Prostate gland (tissue), 2 donors: ENCODE measurements around the gene CCDC172. TPM values are rescaled to one million over a fixed set of nuclear protein-coding genes. Genes with fewer than 3 reads are reported as not detected.

Source experiments
- DNase-seq: peaks from one replicate; pipeline ENCODE4 v3.0.0-alpha.2; 2019; ENCODE audit warnings: low spot score
- H3K27ac ChIP-seq, 2 donors: fragments of 200-600 bp; sonication (generic); 2 replicates each; pipeline ENCODE4 v1.5.1; 2017 to 2019
- H3K27me3 ChIP-seq: fragments of 200-600 bp; sonication (generic); replicated peaks from 2 replicates; pipeline ENCODE4 v1.5.1; 2019; ENCODE audit not compliant: insufficient read depth
- H3K36me3 ChIP-seq, 2 donors: fragments of 200-600 bp; sonication (generic); 1 replicate in 1 of 2; 2 replicates in 1 of 2; pipeline versions ENCODE4 v1.5.1 to v1.8.1; 2017 to 2019
- H3K4me1 ChIP-seq: fragments of 200-600 bp; sonication (generic); replicated peaks from 2 replicates; pipeline ENCODE4 v1.5.1; 2019
- H3K4me3 ChIP-seq, 2 donors: fragments of 200-600 bp; sonication (generic); 2 replicates each; pipeline ENCODE4 v1.5.1; 2017 to 2019
- H3K9me3 ChIP-seq: fragments of 200-600 bp; sonication (generic); 2 replicates; pipeline ENCODE4 v1.5.1; 2017
- POLR2A ChIP-seq: fragments of 450-650 bp; IDR thresholded peaks from one replicate; pipeline ENCODE4 v1.6.1; 2016; ENCODE audit warnings: antibody characterized with exemption, mild to moderate bottlenecking
- POLR2AphosphoS5 ChIP-seq: sonication (generic); formaldehyde crosslinking; IDR thresholded peaks from one replicate; pipeline ENCODE4 v1.6.1; 2017; ENCODE audit warnings: antibody characterized with exemption
- WGBS: methylation state at CpG from one replicate; pipeline ENCODE4 v1.1.5; 2018; 5-methylcytosine and 5-hydroxymethylcytosine counted together
- intact Hi-C: fragments of 100-400 bp; cut with DNase I; formaldehyde crosslinking; loops from one replicate; pipeline ENCODE4 v1.14.2; 2022
- total RNA-seq, 2 donors: library from RNA; depleted of rRNA; stranded (reverse); fragments of >200 nt; gene quantifications; one replicate each; pipeline ENCODE4 v1.1.0, GENCODE V29; 2016
- TF ChIP-seq, protein P1 (sequence below), 4 experiments: fragments of 200-600 bp in 2 of 4; fragments of 450-650 bp in 2 of 4; sonication (generic) in 2 of 4; IDR thresholded peaks; 1 replicate in 3 of 4; 2 replicates in 1 of 4; pipeline ENCODE4 v1.5.1; 2016 to 2019; ENCODE audit warnings: antibody characterized with exemption in 4 of 4, mild to moderate bottlenecking in 2 of 4, moderate library complexity in 2 of 4

CCDC172 gene
- total RNA-seq, 2 donors from 2014 or later, result 47.1 TPM; not detected in 1

DNA sequence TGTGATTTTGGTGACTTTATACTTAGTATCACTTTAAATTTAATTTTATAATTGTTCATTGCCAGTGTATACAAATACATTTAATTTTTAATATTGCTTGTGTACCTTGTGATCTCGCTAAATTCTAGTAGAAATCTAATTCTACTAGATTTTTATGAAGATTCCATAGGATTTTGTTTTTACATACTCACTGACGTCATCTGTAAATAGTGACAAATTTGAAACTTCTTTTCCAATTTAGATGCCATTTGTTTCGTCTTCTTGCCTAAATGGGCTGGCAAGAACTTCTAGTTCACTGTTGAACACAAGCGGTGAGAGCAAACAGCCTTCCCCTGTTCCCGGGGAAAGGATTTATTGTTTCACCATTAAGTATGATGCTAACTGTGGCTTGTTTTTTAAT, 86.1 kb downstream of the CCDC172 start:
- no peak overlapping the region for H3K4me3 ChIP-seq
- H3K27ac ChIP-seq, result no peak overlapping the region
- DNase-seq, result no peak
- no peaks in the 10 kb centered on the region for H3K36me3 ChIP-seq
- TF ChIP-seq POLR2AphosphoS5, result no peak
- TF ChIP-seq, protein P1, sequence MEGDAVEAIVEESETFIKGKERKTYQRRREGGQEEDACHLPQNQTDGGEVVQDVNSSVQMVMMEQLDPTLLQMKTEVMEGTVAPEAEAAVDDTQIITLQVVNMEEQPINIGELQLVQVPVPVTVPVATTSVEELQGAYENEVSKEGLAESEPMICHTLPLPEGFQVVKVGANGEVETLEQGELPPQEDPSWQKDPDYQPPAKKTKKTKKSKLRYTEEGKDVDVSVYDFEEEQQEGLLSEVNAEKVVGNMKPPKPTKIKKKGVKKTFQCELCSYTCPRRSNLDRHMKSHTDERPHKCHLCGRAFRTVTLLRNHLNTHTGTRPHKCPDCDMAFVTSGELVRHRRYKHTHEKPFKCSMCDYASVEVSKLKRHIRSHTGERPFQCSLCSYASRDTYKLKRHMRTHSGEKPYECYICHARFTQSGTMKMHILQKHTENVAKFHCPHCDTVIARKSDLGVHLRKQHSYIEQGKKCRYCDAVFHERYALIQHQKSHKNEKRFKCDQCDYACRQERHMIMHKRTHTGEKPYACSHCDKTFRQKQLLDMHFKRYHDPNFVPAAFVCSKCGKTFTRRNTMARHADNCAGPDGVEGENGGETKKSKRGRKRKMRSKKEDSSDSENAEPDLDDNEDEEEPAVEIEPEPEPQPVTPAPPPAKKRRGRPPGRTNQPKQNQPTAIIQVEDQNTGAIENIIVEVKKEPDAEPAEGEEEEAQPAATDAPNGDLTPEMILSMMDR (IDR thresholded peaks at IDR 0.05), result no peak
- no peak for TF ChIP-seq POLR2A
- intact Hi-C loops, result no loop called here
- 67% methylated on average over 5 of the region's 5 CpGs for WGBS
- no peaks in the 10 kb centered on the region for H3K9me3 ChIP-seq
- H3K4me1 ChIP-seq, result no peaks in the 10 kb centered on the region
- H3K27me3 ChIP-seq, result no peaks in the 10 kb centered on the region

DNA sequence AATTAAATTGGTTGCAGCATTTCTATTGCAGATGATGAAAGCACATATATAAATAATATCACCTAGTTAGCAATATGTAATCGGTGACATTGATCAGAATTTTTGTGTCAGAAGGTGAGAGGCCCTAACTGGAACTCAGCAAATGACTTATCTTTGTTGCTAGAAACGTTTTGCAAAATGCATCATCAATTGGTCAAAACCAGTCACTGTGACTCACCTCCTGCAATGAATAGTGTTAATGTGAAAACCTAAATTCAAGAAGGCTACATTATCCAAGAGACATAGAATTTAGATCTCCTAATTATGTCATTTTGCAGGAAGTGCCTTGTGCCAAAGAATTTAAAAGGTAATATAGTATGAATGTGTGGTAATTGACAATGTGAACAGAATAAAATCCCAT, 93.6 kb downstream of the CCDC172 start:
- Histone ChIP-seq H3K4me1 (no peaks in the 10 kb centered on the region), H3K36me3 (no peaks in the 10 kb centered on the region), H3K9me3 (no peaks in the 10 kb centered on the region), H3K27me3 (no peaks in the 10 kb centered on the region), H3K4me3 (no peak overlapping the region), H3K27ac (no peak overlapping the region)
- WGBS, result 75% methylated on average over 2 of the region's 2 CpGs
- intact Hi-C loops, result no loop called here
- TF ChIP-seq POLR2A (no peak), POLR2AphosphoS5 (no peak)
- TF ChIP-seq, protein P1 (IDR thresholded peaks at IDR 0.05), result no peak
- no peak for DNase-seq

DNA sequence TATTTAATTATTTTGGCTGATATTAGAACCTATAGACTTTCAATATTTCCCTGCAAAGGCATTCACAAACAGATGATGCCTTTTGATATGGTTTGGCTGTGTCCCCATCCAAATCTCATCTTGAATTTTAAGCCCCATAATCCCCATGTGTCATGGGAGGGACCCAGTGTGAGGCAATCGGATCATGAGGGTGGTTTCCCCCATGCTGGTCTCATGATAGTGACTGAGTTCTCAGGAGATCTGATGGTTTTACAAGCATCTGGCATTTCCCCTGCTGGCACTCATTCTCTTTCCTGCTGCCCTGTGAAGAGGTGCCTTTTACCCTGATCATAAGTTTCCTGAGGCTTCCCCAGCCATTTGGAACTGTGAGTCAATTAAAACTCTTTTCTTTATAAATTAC, 94.1 kb downstream of the CCDC172 start:
- TF ChIP-seq POLR2AphosphoS5 (no peak), POLR2A (no peak)
- TF ChIP-seq, protein P1 (IDR thresholded peaks at IDR 0.05), result no peak
- H3K9me3 ChIP-seq, result no peaks in the 10 kb centered on the region
- H3K4me1 ChIP-seq, result no peaks in the 10 kb centered on the region
- no peaks in the 10 kb centered on the region for H3K36me3 ChIP-seq
- intact Hi-C loops, result no loop called here
- WGBS, result 72% methylated on average over 1 of the region's 1 CpG
- no peak overlapping the region for H3K4me3 ChIP-seq
- no peak overlapping the region for H3K27ac ChIP-seq
- H3K27me3 ChIP-seq, result no peaks in the 10 kb centered on the region
- DNase-seq, result no peak

DNA sequence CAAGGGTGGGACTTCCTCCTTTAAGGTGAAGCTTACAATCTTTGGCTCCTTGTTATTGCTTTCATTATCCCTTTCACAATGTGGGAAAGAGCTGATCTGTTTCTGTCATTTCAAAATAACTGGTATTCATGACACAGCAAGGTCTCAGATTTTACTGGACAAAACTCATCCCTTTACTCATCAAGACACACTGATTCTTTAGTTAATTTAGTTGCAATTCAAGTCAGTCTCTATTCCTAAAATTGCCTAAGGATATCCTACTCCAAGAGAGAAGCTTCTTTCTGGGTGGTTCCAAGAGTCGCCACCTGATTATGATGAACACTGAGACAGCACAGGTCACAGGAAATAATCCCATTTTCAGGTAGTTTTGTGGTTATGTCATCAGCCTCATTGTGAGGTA, 97.6 kb downstream of the CCDC172 start:
- WGBS, result 95% methylated on average over 1 of the region's 1 CpG
- TF ChIP-seq, protein P1 (IDR thresholded peaks at IDR 0.05), result no peak
- TF ChIP-seq POLR2A, result no peak
- no peaks in the 10 kb centered on the region for H3K9me3 ChIP-seq
- intact Hi-C loops, result no loop called here
- H3K27ac ChIP-seq, result no peak overlapping the region
- no peak for DNase-seq
- H3K27me3 ChIP-seq, result no peaks in the 10 kb centered on the region
- H3K36me3 ChIP-seq, result no peaks in the 10 kb centered on the region
- H3K4me3 ChIP-seq, result no peak overlapping the region
- H3K4me1 ChIP-seq, result no peaks in the 10 kb centered on the region

DNA sequence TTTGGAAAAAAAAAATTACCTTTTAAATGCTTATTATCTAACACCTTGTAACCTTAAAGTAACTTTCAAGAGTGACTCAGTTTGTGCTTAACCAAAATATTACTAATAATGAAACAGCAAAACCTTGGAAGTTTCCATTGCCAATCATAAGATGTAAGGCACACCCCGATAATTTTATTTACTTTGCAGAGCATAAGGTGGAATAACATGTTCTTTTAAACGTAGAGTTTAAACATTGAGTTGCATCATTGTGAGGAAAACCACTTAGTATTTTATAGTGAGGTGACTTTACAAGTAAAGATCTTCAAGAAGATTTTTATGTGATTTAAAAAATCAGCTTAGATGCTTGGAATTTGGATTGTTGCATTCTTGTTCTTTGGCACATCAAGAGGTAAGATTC, 103.4 kb downstream of the CCDC172 start, which contains the start of gene PNLIPRP3:
PNLIPRP3 (plus strand) TSS at position 177 of the 400 bp plus-strand sequence; CDS start at position 343, 166 bp downstream.
- no peaks in the 10 kb centered on the region for H3K9me3 ChIP-seq
- H3K4me1 ChIP-seq, result no peaks in the 10 kb centered on the region
- H3K27me3 ChIP-seq, result no peaks in the 10 kb centered on the region
- WGBS, result 16% methylated on average over 2 of the region's 2 CpGs
- no peak within 1 kb of the TSS for H3K4me3 ChIP-seq
- no peaks in the 10 kb centered on the region for H3K36me3 ChIP-seq
- no peak within 1 kb of the TSS for H3K27ac ChIP-seq
- TF ChIP-seq POLR2A, result no peak
- no peak for DNase-seq
- intact Hi-C loops, result no loop called here
